HEK293 (cell line): Measurements from ENCODE around the gene RPL15.

Source experiments
- CTCF ChIA-PET: fragments of 350-600 bp; formaldehyde crosslinking; extraction: SDS; loops from one replicate; lab custom pipeline; 2021; ENCODE audit warnings: antibody characterized with exemption; lab: Yijun Ruan, JAX
- POLR2A ChIA-PET: fragments of 300-600 bp; formaldehyde crosslinking; extraction: SDS; loops from one replicate; lab custom pipeline; 2020; ENCODE audit warnings: antibody characterized with exemption, inconsistent platforms; lab: Yijun Ruan, JAX
- H3K27ac ChIP-seq: fragments of 200-500 bp; sonication (Bioruptor generic); 2 replicates; pipeline ENCODE4 v1.5.1; 2014; ENCODE audit warnings: low read depth, low read length, control low read depth, inconsistent platforms; ENCODE audit errors: extremely low read depth
- H3K36me3 ChIP-seq, 2 experiments: fragments of 200-500 bp in 1 of 2; sonication (Bioruptor generic) in 1 of 2; 1 replicate in 1 of 2; 2 replicates in 1 of 2; pipeline ENCODE4 v1.5.1; 2014 to 2017; ENCODE audit warnings: inconsistent platforms in 2 of 2, low read length in 2 of 2; ENCODE audit not compliant: control insufficient read depth in 2 of 2, insufficient read depth in 1 of 2
- H3K4me1 ChIP-seq: fragments of 200-500 bp; sonication (Bioruptor generic); 2 replicates; pipeline ENCODE4 v1.5.1; 2014; ENCODE audit warnings: mild to moderate bottlenecking, low read length, inconsistent platforms; ENCODE audit not compliant: control insufficient read depth, insufficient read depth
- H3K4me3 ChIP-seq: 2 replicates; pipeline ENCODE4 v1.5.1; 2011; ENCODE audit warnings: low read depth, mild to moderate bottlenecking, control low read depth, low read length, moderate library complexity
- H3K9me3 ChIP-seq: fragments of 200-500 bp; sonication (Bioruptor generic); 2 replicates; pipeline ENCODE4 v1.5.1; 2014; ENCODE audit warnings: low read depth, low read length, inconsistent platforms; ENCODE audit not compliant: control insufficient read depth, insufficient read depth
- KLF9 ChIP-seq: fragments of 450-650 bp; formaldehyde crosslinking; IDR thresholded peaks from 2 replicates; pipeline ENCODE4 v1.5.1; 2016; ENCODE audit warnings: missing biosample characterization, missing genetic modification characterization, low read depth
- PRDM1 ChIP-seq: fragments of 450-650 bp; formaldehyde crosslinking; IDR thresholded peaks from 2 replicates; pipeline ENCODE4; 2016; ENCODE audit warnings: missing biosample characterization, missing genetic modification characterization
- ZIC2 ChIP-seq: fragments of 450-650 bp; formaldehyde crosslinking; IDR thresholded peaks from 2 replicates; pipeline ENCODE4 v1.5.1; 2016; ENCODE audit warnings: missing biosample characterization, missing genetic modification characterization
- ZNF239 ChIP-seq: fragments of 450-650 bp; formaldehyde crosslinking; IDR thresholded peaks from 2 replicates; pipeline ENCODE4 v1.5.1; 2016; ENCODE audit warnings: missing biosample characterization, missing genetic modification characterization
- ZNF302 ChIP-seq: fragments of 450-650 bp; formaldehyde crosslinking; IDR thresholded peaks from 2 replicates; pipeline ENCODE4 v1.5.1; 2016; ENCODE audit warnings: missing biosample characterization, missing genetic modification characterization, low read depth
- ZNF514 ChIP-seq: fragments of 450-650 bp; formaldehyde crosslinking; IDR thresholded peaks from 2 replicates; pipeline ENCODE4 v1.5.1; 2016; ENCODE audit warnings: missing biosample characterization, missing genetic modification characterization
- ZNF530 ChIP-seq: fragments of 450-650 bp; formaldehyde crosslinking; IDR thresholded peaks from 2 replicates; pipeline ENCODE4 v1.5.1; 2016; ENCODE audit warnings: low read depth, missing biosample characterization, missing genetic modification characterization
- ZNF555 ChIP-seq: fragments of 450-650 bp; formaldehyde crosslinking; conservative IDR thresholded peaks from 2 replicates; pipeline ENCODE4 v1.5.1; 2017; ENCODE audit warnings: missing biosample characterization, mild to moderate bottlenecking, missing genetic modification characterization, inconsistent platforms
- ZNF560 ChIP-seq: fragments of 450-650 bp; formaldehyde crosslinking; IDR thresholded peaks from 2 replicates; pipeline ENCODE4 v1.5.1; 2017; ENCODE audit warnings: missing biosample characterization, missing genetic modification characterization, borderline replicate concordance
- TF ChIP-seq, protein P1 (sequence below): fragments of 450-650 bp; formaldehyde crosslinking; IDR thresholded peaks from 2 replicates; pipeline ENCODE4 v1.5.1; 2017; ENCODE audit warnings: missing biosample characterization, missing genetic modification characterization
- TF ChIP-seq, protein P2 (sequence below): fragments of 450-650 bp; formaldehyde crosslinking; IDR thresholded peaks from 2 replicates; pipeline ENCODE4 v1.5.1; 2016; ENCODE audit warnings: missing biosample characterization, missing genetic modification characterization, low read depth
- TF ChIP-seq, protein P3 (sequence below): fragments of 450-650 bp; formaldehyde crosslinking; IDR thresholded peaks from 2 replicates; pipeline ENCODE4 v1.5.1; 2016; ENCODE audit warnings: missing biosample characterization, missing genetic modification characterization
- TF ChIP-seq, protein P4 (sequence below): fragments of 450-650 bp; formaldehyde crosslinking; IDR thresholded peaks from 2 replicates; pipeline ENCODE4 v1.5.1; 2016; ENCODE audit warnings: missing biosample characterization, missing genetic modification characterization
- TF ChIP-seq, protein P5 (sequence below): fragments of 450-650 bp; formaldehyde crosslinking; IDR thresholded peaks from 2 replicates; pipeline ENCODE4 v1.5.1; 2016; ENCODE audit warnings: missing biosample characterization, missing genetic modification characterization
- TF ChIP-seq, protein P6 (sequence below): fragments of 450-650 bp; formaldehyde crosslinking; IDR thresholded peaks from 2 replicates; pipeline ENCODE4 v1.5.1; 2016; ENCODE audit warnings: missing biosample characterization, missing genetic modification characterization

The RPL15 gene

DNA sequence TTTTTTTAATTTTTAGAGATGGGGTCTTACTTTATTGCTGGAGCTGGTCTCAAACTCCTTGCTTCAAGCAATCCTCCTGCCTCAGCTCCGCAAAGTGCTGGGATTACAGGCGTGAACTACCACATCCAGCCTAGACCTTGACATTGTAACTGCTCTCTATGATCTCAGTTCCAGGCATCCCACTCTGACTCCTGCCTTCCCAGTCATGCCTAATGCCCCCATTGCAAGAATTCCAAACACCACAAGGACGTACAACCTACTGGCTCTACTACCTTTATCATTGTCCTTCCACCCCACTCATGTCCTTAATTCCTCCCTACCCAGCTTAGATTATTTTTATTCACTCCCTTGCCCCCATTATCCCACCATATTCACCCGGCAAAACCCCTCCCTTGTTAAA lies 21.8 kb upstream of the RPL15 start:
- no peaks in the 10 kb centered on the region for H3K4me1 ChIP-seq
- H3K27ac ChIP-seq: no peak overlapping the region
- ChIA-PET POLR2A (no interaction called here), CTCF (interaction anchor here (0.7 kb wide), 1 partner anchor 67 kb away, joined by 3 read pairs; no protein-coding TSS in a partner anchor)
- no peaks in the 10 kb centered on the region for H3K9me3 ChIP-seq
- H3K4me3 ChIP-seq: no peak overlapping the region
- H3K36me3 ChIP-seq: peaks cover 13 to 82% of the 10 kb centered on the region in 2 experiments
- no peak for TF ChIP-seq ZNF302
- TF ChIP-seq, protein P1, sequence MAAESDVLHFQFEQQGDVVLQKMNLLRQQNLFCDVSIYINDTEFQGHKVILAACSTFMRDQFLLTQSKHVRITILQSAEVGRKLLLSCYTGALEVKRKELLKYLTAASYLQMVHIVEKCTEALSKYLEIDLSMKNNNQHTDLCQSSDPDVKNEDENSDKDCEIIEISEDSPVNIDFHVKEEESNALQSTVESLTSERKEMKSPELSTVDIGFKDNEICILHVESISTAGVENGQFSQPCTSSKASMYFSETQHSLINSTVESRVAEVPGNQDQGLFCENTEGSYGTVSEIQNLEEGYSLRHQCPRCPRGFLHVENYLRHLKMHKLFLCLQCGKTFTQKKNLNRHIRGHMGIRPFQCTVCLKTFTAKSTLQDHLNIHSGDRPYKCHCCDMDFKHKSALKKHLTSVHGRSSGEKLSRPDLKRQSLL (tag by site-specific recombination): no peak
- TF ChIP-seq, protein P2, sequence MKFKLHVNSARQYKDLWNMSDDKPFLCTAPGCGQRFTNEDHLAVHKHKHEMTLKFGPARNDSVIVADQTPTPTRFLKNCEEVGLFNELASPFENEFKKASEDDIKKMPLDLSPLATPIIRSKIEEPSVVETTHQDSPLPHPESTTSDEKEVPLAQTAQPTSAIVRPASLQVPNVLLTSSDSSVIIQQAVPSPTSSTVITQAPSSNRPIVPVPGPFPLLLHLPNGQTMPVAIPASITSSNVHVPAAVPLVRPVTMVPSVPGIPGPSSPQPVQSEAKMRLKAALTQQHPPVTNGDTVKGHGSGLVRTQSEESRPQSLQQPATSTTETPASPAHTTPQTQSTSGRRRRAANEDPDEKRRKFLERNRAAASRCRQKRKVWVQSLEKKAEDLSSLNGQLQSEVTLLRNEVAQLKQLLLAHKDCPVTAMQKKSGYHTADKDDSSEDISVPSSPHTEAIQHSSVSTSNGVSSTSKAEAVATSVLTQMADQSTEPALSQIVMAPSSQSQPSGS (tag by site-specific recombination): no peak
- no peak for TF ChIP-seq ZIC2 (tag by site-specific recombination)
- TF ChIP-seq ZNF514 (tag by site-specific recombination): no peak
- no peak for TF ChIP-seq ZNF555 (tag by site-specific recombination)
- TF ChIP-seq, protein P3, sequence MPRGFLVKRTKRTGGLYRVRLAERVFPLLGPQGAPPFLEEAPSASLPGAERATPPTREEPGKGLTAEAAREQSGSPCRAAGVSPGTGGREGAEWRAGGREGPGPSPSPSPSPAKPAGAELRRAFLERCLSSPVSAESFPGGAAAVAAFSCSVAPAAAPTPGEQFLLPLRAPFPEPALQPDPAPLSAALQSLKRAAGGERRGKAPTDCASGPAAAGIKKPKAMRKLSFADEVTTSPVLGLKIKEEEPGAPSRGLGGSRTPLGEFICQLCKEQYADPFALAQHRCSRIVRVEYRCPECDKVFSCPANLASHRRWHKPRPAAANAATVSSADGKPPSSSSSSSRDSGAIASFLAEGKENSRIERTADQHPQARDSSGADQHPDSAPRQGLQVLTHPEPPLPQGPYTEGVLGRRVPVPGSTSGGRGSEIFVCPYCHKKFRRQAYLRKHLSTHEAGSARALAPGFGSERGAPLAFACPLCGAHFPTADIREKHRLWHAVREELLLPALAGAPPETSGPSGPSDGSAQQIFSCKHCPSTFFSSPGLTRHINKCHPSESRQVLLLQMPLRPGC (tag by site-specific recombination): no peak
- no peak for TF ChIP-seq ZNF239 (tag by site-specific recombination)
- TF ChIP-seq ZNF530 (tag by site-specific recombination): no peak

DNA sequence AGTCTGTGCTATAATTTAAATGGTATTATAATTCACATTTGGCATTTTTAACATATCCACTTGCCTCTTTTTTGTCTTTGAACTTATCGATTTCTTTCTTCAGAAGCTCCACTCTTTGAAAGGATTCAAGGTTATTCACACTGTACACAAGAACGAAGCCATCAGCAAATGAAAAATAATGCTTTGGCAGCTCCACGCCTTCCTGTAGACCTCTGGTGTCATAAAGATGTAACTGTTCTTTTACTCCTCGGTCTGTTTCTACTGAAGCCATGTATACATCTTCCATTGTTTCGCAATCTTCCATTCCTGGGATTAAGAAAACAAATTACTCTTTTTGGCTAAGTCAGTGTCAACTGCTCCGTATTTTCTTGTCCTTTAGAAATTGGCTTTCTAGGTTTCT lies 16.2 kb upstream of the RPL15 start:
- POLR2A ChIA-PET: no interaction called here
- H3K4me1 ChIP-seq: no peaks in the 10 kb centered on the region
- CTCF ChIA-PET: no interaction called here
- H3K9me3 ChIP-seq: no peaks in the 10 kb centered on the region
- no peak overlapping the region for H3K27ac ChIP-seq
- no peak overlapping the region for H3K4me3 ChIP-seq
- TF ChIP-seq KLF9 (tag by site-specific recombination) (no peak), ZNF560 (tag by site-specific recombination) (no peak), PRDM1 (tag by site-specific recombination) (no peak)
- TF ChIP-seq, protein P4, sequence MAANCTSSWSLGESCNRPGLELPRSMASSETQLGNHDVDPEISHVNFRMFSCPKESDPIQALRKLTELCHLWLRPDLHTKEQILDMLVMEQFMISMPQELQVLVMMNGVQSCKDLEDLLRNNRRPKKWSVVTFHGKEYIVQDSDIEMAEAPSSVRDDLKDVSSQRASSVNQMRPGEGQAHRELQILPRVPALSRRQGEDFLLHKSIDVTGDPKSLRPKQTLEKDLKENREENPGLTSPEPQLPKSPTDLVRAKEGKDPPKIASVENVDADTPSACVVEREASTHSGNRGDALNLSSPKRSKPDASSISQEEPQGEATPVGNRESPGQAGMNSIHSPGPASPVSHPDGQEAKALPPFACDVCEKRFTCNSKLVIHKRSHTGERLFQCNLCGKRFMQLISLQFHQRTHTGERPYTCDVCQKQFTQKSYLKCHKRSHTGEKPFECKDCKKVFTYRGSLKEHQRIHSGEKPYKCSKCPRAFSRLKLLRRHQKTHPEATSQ (tag by site-specific recombination): no peak
- TF ChIP-seq, protein P5, sequence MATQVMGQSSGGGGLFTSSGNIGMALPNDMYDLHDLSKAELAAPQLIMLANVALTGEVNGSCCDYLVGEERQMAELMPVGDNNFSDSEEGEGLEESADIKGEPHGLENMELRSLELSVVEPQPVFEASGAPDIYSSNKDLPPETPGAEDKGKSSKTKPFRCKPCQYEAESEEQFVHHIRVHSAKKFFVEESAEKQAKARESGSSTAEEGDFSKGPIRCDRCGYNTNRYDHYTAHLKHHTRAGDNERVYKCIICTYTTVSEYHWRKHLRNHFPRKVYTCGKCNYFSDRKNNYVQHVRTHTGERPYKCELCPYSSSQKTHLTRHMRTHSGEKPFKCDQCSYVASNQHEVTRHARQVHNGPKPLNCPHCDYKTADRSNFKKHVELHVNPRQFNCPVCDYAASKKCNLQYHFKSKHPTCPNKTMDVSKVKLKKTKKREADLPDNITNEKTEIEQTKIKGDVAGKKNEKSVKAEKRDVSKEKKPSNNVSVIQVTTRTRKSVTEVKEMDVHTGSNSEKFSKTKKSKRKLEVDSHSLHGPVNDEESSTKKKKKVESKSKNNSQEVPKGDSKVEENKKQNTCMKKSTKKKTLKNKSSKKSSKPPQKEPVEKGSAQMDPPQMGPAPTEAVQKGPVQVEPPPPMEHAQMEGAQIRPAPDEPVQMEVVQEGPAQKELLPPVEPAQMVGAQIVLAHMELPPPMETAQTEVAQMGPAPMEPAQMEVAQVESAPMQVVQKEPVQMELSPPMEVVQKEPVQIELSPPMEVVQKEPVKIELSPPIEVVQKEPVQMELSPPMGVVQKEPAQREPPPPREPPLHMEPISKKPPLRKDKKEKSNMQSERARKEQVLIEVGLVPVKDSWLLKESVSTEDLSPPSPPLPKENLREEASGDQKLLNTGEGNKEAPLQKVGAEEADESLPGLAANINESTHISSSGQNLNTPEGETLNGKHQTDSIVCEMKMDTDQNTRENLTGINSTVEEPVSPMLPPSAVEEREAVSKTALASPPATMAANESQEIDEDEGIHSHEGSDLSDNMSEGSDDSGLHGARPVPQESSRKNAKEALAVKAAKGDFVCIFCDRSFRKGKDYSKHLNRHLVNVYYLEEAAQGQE: no peak
- TF ChIP-seq, protein P6, sequence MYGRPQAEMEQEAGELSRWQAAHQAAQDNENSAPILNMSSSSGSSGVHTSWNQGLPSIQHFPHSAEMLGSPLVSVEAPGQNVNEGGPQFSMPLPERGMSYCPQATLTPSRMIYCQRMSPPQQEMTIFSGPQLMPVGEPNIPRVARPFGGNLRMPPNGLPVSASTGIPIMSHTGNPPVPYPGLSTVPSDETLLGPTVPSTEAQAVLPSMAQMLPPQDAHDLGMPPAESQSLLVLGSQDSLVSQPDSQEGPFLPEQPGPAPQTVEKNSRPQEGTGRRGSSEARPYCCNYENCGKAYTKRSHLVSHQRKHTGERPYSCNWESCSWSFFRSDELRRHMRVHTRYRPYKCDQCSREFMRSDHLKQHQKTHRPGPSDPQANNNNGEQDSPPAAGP (tag by site-specific recombination): no peak
- TF ChIP-seq, all 188 proteins: peak for 0
- H3K36me3 ChIP-seq: peaks cover 16 to 44% of the 10 kb centered on the region in 2 experiments
